HuH-7.5 (cell line): Measurements from ENCODE around the gene FHOD1.
A peak's percentile ranks its signal among the peaks of the same experiment; 100 is the strongest.

Experiments
- DNase-seq: peaks from one replicate; pipeline ENCODE4 v3.0.0; 2011; ENCODE audit warnings: low spot score

FHOD1 gene

GRCh38 chr16:67191411-67191994 is 55.8 kb downstream of the FHOD1 start:
- DNase-seq, result no peak

DNA sequence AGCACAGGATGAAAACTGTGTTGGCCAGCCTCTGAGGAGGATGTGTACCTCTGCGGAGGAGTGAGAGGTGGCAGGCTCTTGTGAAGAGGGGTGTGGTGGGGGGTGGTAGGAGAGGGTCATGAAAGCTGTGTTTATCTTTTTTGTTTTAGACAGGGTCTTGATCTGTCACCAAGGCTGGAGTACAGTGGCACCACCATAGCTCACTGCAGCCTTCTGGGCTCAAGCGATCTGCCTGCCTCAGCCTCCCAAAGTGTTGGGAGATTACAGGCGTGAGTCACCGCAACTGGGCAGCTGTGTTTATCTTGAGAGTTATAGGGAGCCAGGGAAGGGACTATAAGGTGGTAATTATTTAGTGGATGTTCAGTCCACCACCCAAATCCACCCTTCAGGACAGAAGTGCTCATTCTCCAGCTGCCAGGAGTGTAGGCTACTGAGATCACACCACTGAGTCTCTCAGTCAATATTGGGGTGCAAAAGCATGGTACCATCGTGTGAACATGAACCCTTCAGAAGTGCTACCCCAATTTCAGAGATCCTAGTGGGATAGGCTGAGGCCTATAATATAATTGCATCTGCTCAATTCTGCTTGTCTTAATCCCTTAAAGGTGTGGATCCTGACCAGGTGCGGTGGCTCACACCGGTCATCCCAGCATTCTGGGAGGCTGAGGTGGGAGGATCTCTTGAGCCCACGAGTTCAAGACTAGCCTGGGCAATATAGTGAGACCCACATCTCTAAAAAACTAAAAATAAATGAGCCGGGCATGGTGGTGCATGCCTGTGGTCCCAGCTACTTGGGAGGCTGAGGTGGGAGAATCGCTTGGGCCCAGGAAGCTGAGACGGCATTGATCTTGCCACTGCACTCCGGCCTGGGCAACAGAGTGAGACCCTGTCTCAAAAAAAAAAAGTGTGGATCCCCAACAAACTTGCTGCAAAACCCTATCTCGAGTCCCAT is 56.6 kb downstream of the FHOD1 start:
- no peak for DNase-seq

GRCh38 chr16:67190041-67190440 is 57.2 kb downstream of the FHOD1 start, which contains the start of gene EXOC3L1:
TSS of gene EXOC3L1 (minus strand) at chr16:67190136. CDS start at chr16:67189676, 460 bp downstream.
- DNase-seq, result no peak

DNA sequence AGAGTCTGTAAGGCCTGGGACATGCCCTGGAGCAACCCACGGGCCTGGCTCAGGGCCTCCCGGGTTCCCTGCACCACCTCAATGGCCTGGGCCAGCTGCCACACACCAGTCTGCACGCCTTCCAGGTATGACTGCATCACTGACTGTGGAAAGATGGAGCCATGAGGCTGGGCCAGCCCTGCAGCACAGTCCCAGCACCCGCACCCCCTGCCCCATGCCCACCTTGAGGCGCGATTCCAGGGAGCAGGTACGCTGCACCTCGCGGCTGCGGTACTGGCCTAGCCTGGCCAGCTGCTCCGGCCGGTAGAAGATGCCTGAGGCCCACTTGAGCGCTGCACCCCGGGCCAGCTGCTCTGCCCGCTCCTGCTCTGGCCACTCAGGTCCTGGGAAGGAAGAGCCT is 58.5 kb downstream of the FHOD1 start:
- no peak for DNase-seq

DNA sequence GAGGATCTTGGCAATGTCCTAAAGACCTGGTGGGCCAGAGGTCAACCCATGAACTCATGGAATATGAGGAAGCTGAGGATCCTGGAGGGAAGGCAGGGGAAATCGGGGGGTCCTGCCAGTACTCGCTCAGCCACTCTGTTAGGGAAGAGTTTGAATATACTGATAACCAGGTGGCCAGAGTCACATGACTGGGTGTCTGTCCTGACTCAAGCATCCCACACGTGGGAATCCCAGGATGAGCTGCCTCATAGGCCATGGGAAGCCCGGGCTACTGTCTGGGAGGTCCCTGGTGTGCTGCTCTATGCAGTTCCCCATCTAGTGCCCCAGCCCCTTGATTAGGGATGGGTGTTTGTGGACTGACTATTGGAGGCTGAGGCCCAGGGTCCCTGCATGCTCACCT is 59.0 kb downstream of the FHOD1 start:
- DNase-seq, result no peak

DNA sequence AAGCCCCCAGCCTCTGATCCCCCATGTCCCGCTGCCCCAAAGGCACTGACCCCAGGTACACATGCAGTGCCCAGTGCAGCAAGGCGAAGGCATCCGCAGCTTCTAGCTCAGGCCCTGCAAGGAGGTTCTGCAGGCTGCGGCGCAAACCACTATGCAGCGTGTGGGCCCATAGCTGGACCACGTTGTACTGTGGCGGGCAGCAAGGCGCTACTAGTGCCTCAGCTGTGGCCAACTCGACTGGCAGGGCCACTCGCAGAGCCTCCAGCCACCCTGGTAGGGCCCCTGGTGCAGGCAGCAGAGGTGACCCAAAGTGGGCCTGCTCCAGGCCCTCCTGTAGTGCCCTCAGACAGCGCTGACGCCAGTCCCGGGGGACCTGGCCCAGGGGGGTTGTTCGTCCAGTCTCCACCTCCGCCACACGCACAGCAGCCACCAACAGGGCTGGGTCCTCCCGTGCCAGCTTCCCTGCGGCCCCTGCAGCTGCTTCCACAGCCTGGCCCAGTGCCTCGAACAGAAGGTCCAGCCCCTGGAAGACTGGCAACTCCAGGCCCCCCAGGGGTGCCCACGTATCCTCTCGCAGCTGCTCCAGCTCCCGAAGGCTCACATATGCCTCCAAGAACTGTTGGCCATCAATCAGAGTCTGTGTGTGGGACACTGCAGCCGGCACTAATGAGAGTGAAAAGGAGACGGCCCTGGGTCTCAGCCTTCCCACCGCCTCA is 59.9 kb downstream of the FHOD1 start:
- no peak for DNase-seq

DNA sequence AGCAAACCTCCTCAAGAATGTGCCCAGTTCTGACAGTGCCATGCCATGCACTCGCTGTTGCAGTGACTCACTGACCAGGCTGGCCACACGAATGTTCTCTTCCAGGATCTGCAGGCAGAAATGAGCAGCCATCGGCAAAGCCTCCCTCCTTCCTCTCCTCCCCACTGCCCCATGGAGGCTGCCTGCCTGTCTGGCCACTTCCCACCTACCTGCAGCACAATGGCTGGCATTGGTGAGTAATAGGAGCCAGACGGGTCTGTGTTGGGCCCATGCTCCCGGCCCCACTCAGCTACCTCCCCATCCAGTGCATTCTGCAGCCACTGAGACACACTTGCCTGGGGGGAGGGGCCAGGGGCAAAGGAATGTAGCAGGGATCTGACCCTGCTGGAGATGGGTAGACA is 60.7 kb downstream of the FHOD1 start:
- DNase-seq, result no peak

DNA sequence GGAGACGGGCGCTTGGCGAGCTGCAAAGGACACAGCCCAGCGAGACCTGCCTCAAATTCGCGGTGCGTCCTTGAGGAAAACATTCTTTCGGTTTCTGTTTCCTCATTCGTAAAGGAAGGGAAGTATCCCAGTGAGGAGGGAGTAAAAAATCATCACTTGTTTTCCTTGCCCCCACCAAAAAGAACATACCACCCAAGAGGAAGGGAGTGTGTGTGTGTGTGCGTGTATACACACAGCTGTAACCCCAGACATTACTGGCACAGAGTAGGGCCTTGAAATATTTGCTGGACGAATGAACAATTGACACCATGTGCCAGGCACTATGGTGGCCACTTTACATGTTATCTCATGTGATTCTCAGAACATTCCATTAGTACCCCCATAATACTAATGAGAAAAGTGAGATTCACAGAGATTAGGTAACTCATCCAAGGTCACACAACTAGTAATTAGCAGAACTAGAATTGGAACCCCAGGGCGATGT is 61.6 kb downstream of the FHOD1 start:
- DNase-seq, result no peak

- peak; percentile 77 for DNase-seq
These were observed 62.2 kb downstream of the FHOD1 start for GRCh38 chr16:67184995-67185650.

- DNase-seq, result no peak
These were observed 62.8 kb downstream of the FHOD1 start for GRCh38 chr16:67184453-67184994.

DNA sequence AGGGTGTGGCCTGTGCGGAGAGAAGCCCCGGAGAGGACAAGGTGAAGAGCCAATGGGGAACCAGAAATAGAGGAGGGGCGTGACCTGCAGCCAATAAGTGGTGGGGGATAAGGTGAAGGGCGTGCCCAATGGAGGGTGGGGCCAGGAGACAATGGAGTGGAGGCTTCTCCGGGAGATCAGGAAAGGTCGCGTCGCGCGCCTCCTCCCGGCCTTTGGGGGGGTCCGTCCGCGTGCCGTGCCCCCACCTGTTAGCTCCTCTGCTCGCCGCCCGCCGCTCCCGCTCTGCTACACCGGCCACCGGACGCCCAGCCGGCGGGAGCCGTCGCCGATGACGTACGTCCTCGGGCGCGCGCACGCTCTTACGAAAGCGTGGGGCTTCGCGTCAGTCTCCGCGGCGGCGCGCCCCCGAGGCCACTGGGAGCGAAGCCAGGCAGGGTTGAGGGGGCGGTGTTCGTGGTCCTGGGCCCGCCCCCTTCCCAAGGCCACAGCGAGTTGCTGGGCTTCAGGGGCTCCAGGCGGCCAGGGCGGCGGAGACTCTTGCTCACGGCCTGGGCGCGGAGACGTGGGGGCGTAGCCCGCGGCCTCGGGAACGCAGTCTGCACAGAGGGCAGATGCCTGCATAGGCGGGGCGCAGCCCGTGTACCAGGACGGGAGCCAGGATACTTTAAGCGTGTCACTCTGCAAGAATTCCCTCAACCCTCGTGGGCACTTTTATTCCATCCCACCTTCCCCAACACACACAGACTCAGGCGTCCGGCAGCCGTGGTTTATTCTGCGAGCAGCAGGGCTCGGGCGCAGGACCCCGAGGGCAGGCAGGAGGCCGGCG is 63.4 kb downstream of the FHOD1 start, which contains the start of gene MATCAP1:
Gene MATCAP1, minus strand, starts transcription at position 337 of the 826 bp plus-strand sequence. CDS start 3,353 bp downstream, outside the sequence.
- DNase-seq, result peak; percentile 99

- no peak for DNase-seq
These were observed 64.0 kb downstream of the FHOD1 start for GRCh38 chr16:67183284-67183626.

GRCh38 chr16:67182288-67182687 is 65.0 kb downstream of the FHOD1 start:
- no peak for DNase-seq

DNA sequence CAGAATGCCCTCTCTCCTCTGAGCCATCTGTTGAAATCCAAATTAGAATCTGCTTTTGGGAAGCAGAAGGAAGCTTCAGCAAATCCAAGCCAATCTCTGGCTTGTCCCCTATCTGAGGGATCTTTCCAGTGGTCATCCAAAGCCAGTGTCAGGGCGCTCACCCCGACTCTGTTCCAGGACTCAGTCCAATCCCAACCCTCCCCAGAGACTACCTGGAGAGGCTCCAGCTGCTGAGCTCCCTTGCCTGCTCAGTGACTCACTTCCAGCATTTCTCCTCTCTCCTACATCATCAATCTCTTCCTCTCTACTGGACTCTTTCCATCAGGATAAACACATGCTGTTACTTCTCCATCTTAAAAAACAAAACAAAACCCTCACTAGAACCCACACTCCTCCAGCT is 65.9 kb downstream of the FHOD1 start:
- DNase-seq, result no peak

GRCh38 chr16:67180166-67180565 is 67.1 kb downstream of the FHOD1 start:
- DNase-seq, result no peak

DNA sequence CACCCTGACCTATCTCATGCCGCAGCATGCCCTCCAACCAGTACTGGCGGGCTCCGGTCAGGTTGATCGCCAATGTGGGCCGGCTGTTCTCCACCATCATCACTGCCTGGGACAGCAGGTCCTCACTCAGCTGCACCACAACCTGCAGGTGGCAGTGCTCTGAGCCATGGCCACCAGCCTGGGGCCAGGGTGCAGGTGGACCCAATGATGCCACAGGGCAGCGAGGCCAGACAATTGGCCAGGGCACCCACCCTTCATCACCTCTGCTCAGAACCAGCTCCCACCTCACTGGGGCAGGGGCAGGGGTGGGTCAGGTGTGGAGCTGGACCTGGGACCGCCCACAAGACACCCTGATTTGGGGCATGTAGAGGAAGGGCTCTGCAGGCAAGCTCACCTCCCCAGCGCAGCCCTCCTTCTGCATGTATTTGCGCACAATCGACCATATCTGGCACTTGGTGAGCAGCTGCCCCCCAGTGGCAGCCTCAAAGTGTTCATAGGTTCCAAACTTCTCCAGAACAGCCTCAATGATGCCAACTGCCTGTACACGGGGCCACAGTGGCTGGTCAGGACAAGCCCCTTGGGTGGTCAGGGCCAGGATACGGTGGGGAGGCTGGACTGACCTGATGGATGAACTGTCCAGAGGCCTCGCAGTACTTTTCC is 67.7 kb downstream of the FHOD1 start:
- no peak for DNase-seq
